OCI-LY7 (cell line): ENCODE measurements around the gene TRIP13. TPM values are rescaled to one million over a fixed set of nuclear protein-coding genes. Genes with fewer than 3 reads are reported as not detected.
"Not testable (repeated sequence)": the region's sequence is repeated elsewhere in the genome, so short reads cannot be mapped to it uniquely, and the experiment has no call there.

ENCODE experiments used
- BruUV-seq: library from RNA; stranded (reverse); fragments of 400-500 nt; replicated peaks from 2 replicates; lab custom pipeline; 2021; lab: Mats Ljungman, UMichigan
- CTCF ChIA-PET: fragments of 300-600 bp; sonication (Branson Sonifier 250); formaldehyde crosslinking; loops from one replicate; lab custom pipeline; 2022; ENCODE audit warnings: antibody characterized with exemption; ENCODE audit not compliant: unreplicated experiment; lab: Charles Lee
- POLR2A ChIA-PET: fragments of 300-600 bp; sonication (Branson Sonifier 250); formaldehyde crosslinking; loops from one replicate; lab custom pipeline; 2022; ENCODE audit warnings: antibody characterized with exemption; lab: Charles Lee
- DNase-seq: peaks from one replicate; pipeline ENCODE4 v3.0.0-alpha.2; 2015; ENCODE audit warnings: low spot score
- H2AFZ ChIP-seq: fragments of 200-600 bp; sonication (generic), shearing (Covaris generic); 2 replicates; pipeline ENCODE4 v1.6.1; 2014; ENCODE audit warnings: mild to moderate bottlenecking, antibody characterized with exemption, low read length, moderate library complexity
- H3K27ac ChIP-seq: fragments of 200-600 bp; sonication (generic); 2 replicates; pipeline ENCODE4 v1.5.1; 2014; ENCODE audit warnings: mixed run types, low read depth, mild to moderate bottlenecking, moderate library complexity, low read length, inconsistent platforms; ENCODE audit not compliant: poor library complexity, severe bottlenecking
- H3K36me3 ChIP-seq: fragments of 200-600 bp; sonication (generic); 2 replicates; pipeline ENCODE4 v1.6.1; 2014; ENCODE audit warnings: mild to moderate bottlenecking, antibody characterized with exemption, low read length, moderate library complexity, mixed read lengths; ENCODE audit not compliant: insufficient read depth
- H3K4me1 ChIP-seq: fragments of 200-600 bp; sonication (generic); 2 replicates; pipeline ENCODE4 v1.5.1; 2014; ENCODE audit warnings: mild to moderate bottlenecking, low read length; ENCODE audit not compliant: insufficient read depth, poor library complexity, severe bottlenecking
- H3K4me2 ChIP-seq: fragments of 200-600 bp; sonication (generic); 2 replicates; pipeline ENCODE4 v1.6.1; 2014; ENCODE audit warnings: mild to moderate bottlenecking, low read length
- H3K4me3 ChIP-seq: fragments of 200-600 bp; sonication (generic); 2 replicates; pipeline ENCODE4 v1.5.1; 2014; ENCODE audit warnings: mild to moderate bottlenecking, low read depth, low read length; ENCODE audit not compliant: poor library complexity, severe bottlenecking
- H3K79me2 ChIP-seq: fragments of 200-600 bp; sonication (generic); 2 replicates; pipeline ENCODE4 v1.6.1; 2016; ENCODE audit warnings: low read depth, mild to moderate bottlenecking, low read length, moderate library complexity, mixed read lengths; ENCODE audit not compliant: insufficient read depth
- H3K9me2 ChIP-seq: fragments of 200-600 bp; sonication (generic); 2 replicates; pipeline ENCODE4 v1.6.1; 2016; ENCODE audit warnings: mild to moderate bottlenecking, low read length, mixed read lengths; ENCODE audit not compliant: insufficient read depth
- H3K9me3 ChIP-seq: fragments of 200-600 bp; sonication (generic); 2 replicates; pipeline ENCODE4 v1.6.1; 2014; ENCODE audit warnings: mild to moderate bottlenecking, mixed run types, low read length, mixed read lengths
- H4K20me1 ChIP-seq: fragments of 200-600 bp; sonication (generic); 2 replicates; pipeline ENCODE4 v1.6.1; 2014; ENCODE audit warnings: mild to moderate bottlenecking, antibody characterized with exemption, low read length, moderate library complexity, mixed read lengths; ENCODE audit not compliant: insufficient read depth
- CTCF ChIP-seq: fragments of 200-600 bp; sonication (generic); conservative IDR thresholded peaks from 2 replicates; pipeline ENCODE4 v1.5.1; 2014; ENCODE audit warnings: mild to moderate bottlenecking, antibody characterized with exemption, low read length, moderate library complexity, mixed read lengths
- EZH2phosphoT487 ChIP-seq: fragments of 200-600 bp; sonication (generic); IDR thresholded peaks from 2 replicates; pipeline ENCODE4 v1.6.1; 2018; ENCODE audit warnings: low read depth, borderline replicate concordance, mild to moderate bottlenecking, mixed run types, antibody characterized with exemption, low read length, moderate library complexity, mixed read lengths
- intact Hi-C: fragments of 100-400 bp; cut with micrococcal nuclease; formaldehyde crosslinking; loops from one replicate; pipeline ENCODE4 v1.10.0; 2022; ENCODE audit not compliant: unreplicated experiment
- total RNA-seq, 2 experiments: library from RNA; depleted of rRNA in 1 of 2; stranded (reverse); fragments of >200 nt in 1 of 2; shearing (Covaris generic) in 1 of 2; gene quantifications; 2 replicates each; pipeline ENCODE4 v1.2.3, GENCODE V29; 2014 to 2022

TRIP13 gene
- total RNA-seq, 2 experiments from 2014 or later: 46.6 to 59.4 TPM

- no TSS peak for BruUV-seq
- Histone ChIP-seq H3K9me3 (no peaks in the 10 kb centered on the region), H3K4me3 (no peak overlapping the region), H3K4me1 (no peaks in the 10 kb centered on the region), H3K9me2 (no peaks in the 10 kb centered on the region), H3K4me2 (no peak overlapping the region), H2AFZ (no peak overlapping the region), H3K79me2 (no peaks in the 10 kb centered on the region), H4K20me1 (no peaks in the 10 kb centered on the region), H3K36me3 (peaks cover 90% of the 10 kb centered on the region), H3K27ac (no peak overlapping the region)
- POLR2A ChIA-PET: no interaction called here
- TF ChIP-seq EZH2phosphoT487 (no peak), CTCF (no peak)
- CTCF ChIA-PET: no interaction called here
- DNase-seq: no peak
- intact Hi-C loops: no loop called here
Observed at GRCh38 chr5:914174-914573, 21.5 kb downstream of the TRIP13 start.

- POLR2A ChIA-PET: no interaction called here
- Histone ChIP-seq H4K20me1 (no peaks in the 10 kb centered on the region), H3K4me1 (no peaks in the 10 kb centered on the region), H3K79me2 (no peaks in the 10 kb centered on the region), H2AFZ (no peak overlapping the region), H3K36me3 (peaks cover 91% of the 10 kb centered on the region), H3K9me3 (no peaks in the 10 kb centered on the region), H3K27ac (no peak overlapping the region), H3K4me2 (no peak overlapping the region), H3K4me3 (no peak overlapping the region), H3K9me2 (no peaks in the 10 kb centered on the region)
- no peak for DNase-seq
- CTCF ChIA-PET: no interaction called here
- BruUV-seq: no TSS peak
- intact Hi-C loops: no loop called here
- TF ChIP-seq CTCF (no peak), EZH2phosphoT487 (no peak)
Observed at GRCh38 chr5:914612-915011, 21.9 kb downstream of the TRIP13 start.

- H3K9me2 ChIP-seq, H3K4me3 ChIP-seq, BruUV-seq, intact Hi-C loops, CTCF ChIA-PET, H3K4me2 ChIP-seq, H4K20me1 ChIP-seq, H3K4me1 ChIP-seq, DNase-seq, H3K79me2 ChIP-seq, H3K9me3 ChIP-seq, H2AFZ ChIP-seq, POLR2A ChIA-PET, H3K27ac ChIP-seq: not testable (repeated sequence)
- peaks cover 86% of the 10 kb centered on the region for H3K36me3 ChIP-seq
Observed at GRCh38 chr5:915346-915745, 22.7 kb downstream of the TRIP13 start.
